Measurements from ENCODE around the gene ARPC5L. TPM values are rescaled to one million over a fixed set of nuclear protein-coding genes. Genes with fewer than 3 reads are reported as not detected.

The ARPC5L gene
- total RNA-seq, 2 donors from 2014 or later = 27.8 to 41.1 TPM

GRCh38 chr9:124886866-124887492 is 25.0 kb downstream of the ARPC5L start:
- peaks cover 2 to 25% of the 10 kb centered on the region in 2 donors for H3K36me3 ChIP-seq
- no peak for TF ChIP-seq POLR2AphosphoS5 (IDR thresholded peaks at IDR 0.05)
- TF ChIP-seq CTCF (IDR thresholded peaks at IDR 0.05) = no peak
- no peak for TF ChIP-seq POLR2A (IDR thresholded peaks at IDR 0.05)
- H3K27me3 ChIP-seq (replicated peaks; ENCODE audit: insufficient read depth) = no peaks in the 10 kb centered on the region

GRCh38 chr9:124887832-124888231 is 25.9 kb downstream of the ARPC5L start:
- H3K27me3 ChIP-seq (replicated peaks; ENCODE audit: insufficient read depth) = no peaks in the 10 kb centered on the region
- no peaks in the 10 kb centered on the region for H3K4me1 ChIP-seq (replicated peaks)
- H3K4me3 ChIP-seq = no peak overlapping the region
- DNase-seq (ENCODE audit: low spot score) = no peak
- H3K9me3 ChIP-seq = no peaks in the 10 kb centered on the region
- H3K36me3 ChIP-seq = peaks cover 2 to 25% of the 10 kb centered on the region in 2 donors
- no peak overlapping the region for H3K27ac ChIP-seq
- WGBS = 76% methylated on average over 5 of the region's 5 CpGs
- TF ChIP-seq POLR2A (IDR thresholded peaks at IDR 0.05) = no peak
- TF ChIP-seq CTCF (IDR thresholded peaks at IDR 0.05) = no peak
- TF ChIP-seq POLR2AphosphoS5 (IDR thresholded peaks at IDR 0.05) = no peak
- intact Hi-C loops (cut with DNase I) = no loop called here

More at GRCh38 chr9:124886866-124887492, 25.0 kb downstream of the ARPC5L start:
- H3K4me1 ChIP-seq (replicated peaks) = no peaks in the 10 kb centered on the region
- 86% methylated on average over 17 of the region's 17 CpGs for WGBS
- no peak overlapping the region for H3K4me3 ChIP-seq
- DNase-seq (ENCODE audit: low spot score) = no peak
- no peaks in the 10 kb centered on the region for H3K9me3 ChIP-seq
- intact Hi-C loops (cut with DNase I) = no loop called here
- no peak overlapping the region for H3K27ac ChIP-seq

DNA sequence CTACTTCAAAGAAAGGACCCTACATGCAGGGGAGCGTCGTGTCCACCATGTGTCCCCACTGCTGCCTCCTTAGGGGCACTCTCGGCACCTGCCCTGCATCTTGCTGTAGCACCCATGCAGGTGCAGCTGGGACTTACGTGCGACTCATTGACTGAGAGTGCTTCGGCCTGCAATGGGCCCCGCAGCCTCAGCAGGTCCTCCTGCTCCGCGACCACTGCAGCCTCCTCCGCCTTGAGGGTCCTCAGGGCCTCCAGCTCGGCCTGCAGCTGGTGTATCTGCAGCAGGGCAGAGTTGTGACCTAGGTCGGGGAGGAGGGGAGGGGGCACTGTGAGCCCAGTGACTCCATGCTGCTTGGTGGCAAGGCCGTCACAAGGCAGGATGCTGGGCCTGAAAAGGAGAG is 27.1 kb downstream of the ARPC5L start:
- Histone ChIP-seq H3K9me3 (no peaks in the 10 kb centered on the region), H3K36me3 (peaks cover 2 to 25% of the 10 kb centered on the region in 2 donors), H3K4me3 (no peak overlapping the region), H3K27me3 (replicated peaks; ENCODE audit: insufficient read depth) (no peaks in the 10 kb centered on the region), H3K27ac (no peak overlapping the region), H3K4me1 (replicated peaks) (no peaks in the 10 kb centered on the region)
- WGBS = 94% methylated on average over 13 of the region's 13 CpGs
- no peak for DNase-seq (ENCODE audit: low spot score)
- TF ChIP-seq POLR2AphosphoS5 (IDR thresholded peaks at IDR 0.05) (no peak), CTCF (IDR thresholded peaks at IDR 0.05) (no peak), POLR2A (IDR thresholded peaks at IDR 0.05) (no peak)
- intact Hi-C loops (cut with DNase I) = no loop called here

GRCh38 chr9:124890179-124890578 is 28.2 kb downstream of the ARPC5L start:
- Histone ChIP-seq H3K27ac (no peak overlapping the region), H3K27me3 (replicated peaks; ENCODE audit: insufficient read depth) (no peaks in the 10 kb centered on the region), H3K4me3 (no peak overlapping the region), H3K36me3 (peaks cover 2 to 25% of the 10 kb centered on the region in 2 donors), H3K9me3 (no peaks in the 10 kb centered on the region), H3K4me1 (replicated peaks) (no peaks in the 10 kb centered on the region)
- no peak for DNase-seq (ENCODE audit: low spot score)
- intact Hi-C loops (cut with DNase I) = no loop called here
- 93% methylated on average over 7 of the region's 7 CpGs for WGBS
- TF ChIP-seq POLR2AphosphoS5 (IDR thresholded peaks at IDR 0.05) (no peak), POLR2A (IDR thresholded peaks at IDR 0.05) (no peak), CTCF (IDR thresholded peaks at IDR 0.05) (no peak)
